ENCODE measurements around the gene DPP9. TPM values are rescaled to one million over a fixed set of nuclear protein-coding genes. Genes with fewer than 3 reads are reported as not detected.

Gene DPP9
- total RNA-seq, 2 experiments from 2014 or later, result 40.2 to 63.8 TPM

GRCh38 chr19:4714016-4714415 is 9.6 kb downstream of the DPP9 start:
- Histone ChIP-seq H3K4me2 (ENCODE audit: low read length) (no peak overlapping the region), H4K20me1 (ENCODE audit: insufficient read depth, low read length) (no peaks in the 10 kb centered on the region), H3K4me1 (ENCODE audit: insufficient read depth, low read length, poor library complexity, severe bottlenecking) (no peaks in the 10 kb centered on the region), H3K9me3 (ENCODE audit: low read length) (no peaks in the 10 kb centered on the region), H3K4me3 (ENCODE audit: low read depth, low read length, poor library complexity, severe bottlenecking) (no peak overlapping the region), H3K36me3 (ENCODE audit: insufficient read depth, low read length) (peaks cover 79% of the 10 kb centered on the region), H3K27ac (ENCODE audit: low read depth, low read length, poor library complexity, severe bottlenecking) (no peak overlapping the region), H2AFZ (ENCODE audit: low read length) (no peak overlapping the region), H3K79me2 (ENCODE audit: insufficient read depth, low read depth, low read length) (no peaks in the 10 kb centered on the region), H3K9me2 (ENCODE audit: insufficient read depth, low read length) (no peaks in the 10 kb centered on the region)
- intact Hi-C loops (cut with micrococcal nuclease; ENCODE audit: unreplicated experiment), result no loop called here
- CTCF ChIA-PET (ENCODE audit: unreplicated experiment), result interaction anchor here (0.6 kb wide), 1 partner anchor 358 kb away, joined by 4 read pairs; no protein-coding TSS in a partner anchor
- TF ChIP-seq CTCF (conservative IDR thresholded peaks at IDR 0.05; ENCODE audit: low read length) (no peak), EZH2phosphoT487 (IDR thresholded peaks at IDR 0.05; ENCODE audit: borderline replicate concordance, low read depth, low read length) (no peak)
- no peak for DNase-seq (ENCODE audit: low spot score)
- POLR2A ChIA-PET, result no interaction called here
- BruUV-seq (replicated peaks), result no TSS peak

DNA sequence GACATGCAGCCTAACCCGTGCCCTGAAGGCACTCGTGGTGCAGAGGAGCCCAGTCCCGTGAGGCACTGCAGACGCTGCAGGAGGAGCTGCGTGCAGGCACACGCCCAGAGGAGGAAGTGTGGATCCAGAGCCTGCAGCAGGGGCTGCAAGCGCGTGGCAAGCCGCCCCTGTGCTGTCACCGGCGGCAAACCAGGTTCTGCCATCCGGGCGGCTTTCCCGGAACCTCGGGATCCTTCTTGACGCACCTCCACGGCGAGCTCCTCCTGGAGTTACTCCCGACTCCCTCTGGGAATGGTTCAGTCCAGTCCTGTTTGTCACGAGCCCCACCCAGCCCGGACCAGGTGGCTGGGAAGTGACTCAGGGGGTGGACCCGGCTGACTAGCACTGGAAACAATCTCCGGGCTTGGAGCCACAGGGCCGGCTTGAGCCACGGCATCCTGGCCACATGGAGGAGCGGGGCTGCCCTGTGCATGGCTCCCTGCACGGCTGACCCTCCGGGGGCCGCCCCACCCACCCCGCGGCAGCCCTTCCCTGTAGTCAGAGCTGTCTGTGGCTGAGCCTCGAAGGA is 10.2 kb downstream of the DPP9 start:
- no peak for DNase-seq (ENCODE audit: low spot score)
- ChIA-PET CTCF (ENCODE audit: unreplicated experiment) (interaction anchor here (0.6 kb wide), 1 partner anchor 358 kb away, joined by 4 read pairs; no protein-coding TSS in a partner anchor), POLR2A (no interaction called here)
- intact Hi-C loops (cut with micrococcal nuclease; ENCODE audit: unreplicated experiment), result no loop called here
- no peaks in the 10 kb centered on the region for H3K9me2 ChIP-seq (ENCODE audit: insufficient read depth, low read length)
- H3K79me2 ChIP-seq (ENCODE audit: insufficient read depth, low read depth, low read length), result no peaks in the 10 kb centered on the region
- H3K36me3 ChIP-seq (ENCODE audit: insufficient read depth, low read length), result peaks cover 74% of the 10 kb centered on the region
- H3K4me3 ChIP-seq (ENCODE audit: low read depth, low read length, poor library complexity, severe bottlenecking), result no peak overlapping the region
- BruUV-seq (replicated peaks), result no TSS peak
- H3K4me2 ChIP-seq (ENCODE audit: low read length), result no peak overlapping the region
- H3K27ac ChIP-seq (ENCODE audit: low read depth, low read length, poor library complexity, severe bottlenecking), result no peak overlapping the region
- no peaks in the 10 kb centered on the region for H3K4me1 ChIP-seq (ENCODE audit: insufficient read depth, low read length, poor library complexity, severe bottlenecking)
- H2AFZ ChIP-seq (ENCODE audit: low read length), result no peak overlapping the region
- no peak for TF ChIP-seq CTCF (conservative IDR thresholded peaks at IDR 0.05; ENCODE audit: low read length)
- TF ChIP-seq EZH2phosphoT487 (IDR thresholded peaks at IDR 0.05; ENCODE audit: borderline replicate concordance, low read depth, low read length), result no peak
- no peaks in the 10 kb centered on the region for H4K20me1 ChIP-seq (ENCODE audit: insufficient read depth, low read length)
- no peaks in the 10 kb centered on the region for H3K9me3 ChIP-seq (ENCODE audit: low read length)

- no TSS peak for BruUV-seq (replicated peaks)
- Histone ChIP-seq H3K79me2 (ENCODE audit: insufficient read depth, low read depth, low read length) (no peaks in the 10 kb centered on the region), H3K36me3 (ENCODE audit: insufficient read depth, low read length) (peaks cover 71% of the 10 kb centered on the region), H2AFZ (ENCODE audit: low read length) (no peak overlapping the region), H3K9me3 (ENCODE audit: low read length) (no peaks in the 10 kb centered on the region), H3K4me2 (ENCODE audit: low read length) (no peak overlapping the region), H3K4me1 (ENCODE audit: insufficient read depth, low read length, poor library complexity, severe bottlenecking) (no peaks in the 10 kb centered on the region), H3K27ac (ENCODE audit: low read depth, low read length, poor library complexity, severe bottlenecking) (no peak overlapping the region), H4K20me1 (ENCODE audit: insufficient read depth, low read length) (no peaks in the 10 kb centered on the region), H3K9me2 (ENCODE audit: insufficient read depth, low read length) (no peaks in the 10 kb centered on the region), H3K4me3 (ENCODE audit: low read depth, low read length, poor library complexity, severe bottlenecking) (no peak overlapping the region)
- intact Hi-C loops (cut with micrococcal nuclease; ENCODE audit: unreplicated experiment), result no loop called here
- TF ChIP-seq EZH2phosphoT487 (IDR thresholded peaks at IDR 0.05; ENCODE audit: borderline replicate concordance, low read depth, low read length) (no peak), CTCF (conservative IDR thresholded peaks at IDR 0.05; ENCODE audit: low read length) (no peak)
- POLR2A ChIA-PET, result no interaction called here
- no peak for DNase-seq (ENCODE audit: low spot score)
- CTCF ChIA-PET (ENCODE audit: unreplicated experiment), result no interaction called here
Measured at GRCh38 chr19:4712771-4713170, 10.9 kb downstream of the DPP9 start.

Measured in OCI-LY7 (cell line).